B cell (primary cell): Measurements from ENCODE around the gene CYP27C1. TPM values are rescaled to one million over a fixed set of nuclear protein-coding genes. Genes with fewer than 3 reads are reported as not detected.

ENCODE experiments used
- polyA plus RNA-seq: library from polyadenylated mRNA; depleted of rRNA; stranded (reverse); fragments of >200 nt; gene quantifications from 2 replicates; pipeline ENCODE4 v1.2.3, GENCODE V29; 2012
- small RNA-seq: library from RNA; depleted of rRNA; stranded (forward); fragments of <200 nt; gene quantifications from one replicate; pipeline ENCODE3, GENCODE V24; 2012; ENCODE audit warnings: low replicate concordance, low read depth; ENCODE audit not compliant: insufficient read length
- total RNA-seq, 2 donors: library from RNA; stranded (reverse); fragments of 120-200 nt in 1 of 2; gene quantifications; 1 replicate in 1 of 2; 2 replicates in 1 of 2; pipeline versions ENCODE4 v1.2.3 to v1.2.4, GENCODE V29; 2013 to 2022

The CYP27C1 gene
- total and polyA plus RNA-seq, 2 donors (not counting 1 experiment from before 2014, with no cell fraction given), result not detected

Small RNAs within 50 kb of the gene (small RNA-seq; reads per million reads assigned to genes)
- gene NIFKP9, result not detected

Other genes with a start within 250 kb of the CYP27C1 start
- 90.6 and 93.9 TPM in 2 replicates for gene BIN1, start 113.1 kb downstream of the CYP27C1 start, total RNA-seq
- gene BIN1, start 113.1 kb downstream of the CYP27C1 start, polyA plus RNA-seq, result 92.2 and 92.3 TPM in 2 replicates
- 74.8 and 79.3 TPM in 2 replicates for gene ERCC3, start 73.8 kb upstream of the CYP27C1 start, total RNA-seq
- 74.4 and 81.6 TPM in 2 replicates for gene ERCC3, start 73.8 kb upstream of the CYP27C1 start, polyA plus RNA-seq
- gene MAP3K2, start 167.7 kb upstream of the CYP27C1 start, total RNA-seq, result 112 and 118 TPM in 2 replicates
- 9.9 and 18.6 TPM in 2 replicates for gene MAP3K2, start 167.7 kb upstream of the CYP27C1 start, polyA plus RNA-seq
- gene PROC, start 198.1 kb upstream of the CYP27C1 start, total RNA-seq, result 1.2 TPM in 1 of 2 replicates, not detected in the other
- 0.40 and 0.58 TPM in 2 replicates for gene PROC, start 198.1 kb upstream of the CYP27C1 start, polyA plus RNA-seq